Measurements from ENCODE around the gene SPEM3. TPM values are rescaled to one million over a fixed set of nuclear protein-coding genes. Genes with fewer than 3 reads are reported as not detected.

The SPEM3 gene
- total and polyA plus RNA-seq, 2 of the 13 experiments (the other 11 are each of a cell fraction or from before 2014, with no cell fraction given) = not detected

GRCh38 chr17:7478276-7479212 is 49.9 kb downstream of the SPEM3 start (continued):
- TF ChIP-seq HOXA7 (CRISPR knock-in tag; IDR thresholded peaks at IDR 0.05) = no peak
- TF ChIP-seq POLR2AphosphoS5 (IDR thresholded peaks at IDR 0.05; ENCODE audit: low read depth, low read length) = 0 out of 2 replicates have a peak, but pooled peaks have one; percentile 3
- TF ChIP-seq CENPT (CRISPR knock-in tag; IDR thresholded peaks at IDR 0.05; ENCODE audit: low read depth) = no peak
- no peak for TF ChIP-seq PHB2 (IDR thresholded peaks at IDR 0.05; ENCODE audit: partially characterized antibody)
- TF ChIP-seq RBAK (CRISPR knock-in tag; IDR thresholded peaks at IDR 0.05) = no peak
- TF ChIP-seq SOX6 (IDR thresholded peaks at IDR 0.05) = no peak
- 0 out of 2 replicates have a peak, but pooled peaks have one; percentile 15 for TF ChIP-seq SOX6 (CRISPR knock-in tag; IDR thresholded peaks at IDR 0.05)
- no peak for TF ChIP-seq SMAD1 (CRISPR knock-in tag; IDR thresholded peaks at IDR 0.05; ENCODE audit: borderline replicate concordance, low read depth)
- TF ChIP-seq ZNF670 (CRISPR knock-in tag; IDR thresholded peaks at IDR 0.05; ENCODE audit: borderline replicate concordance) = no peak
- no peak for TF ChIP-seq ARNT2 (CRISPR knock-in tag; IDR thresholded peaks at IDR 0.05; ENCODE audit: low read depth)
- TF ChIP-seq ZNF674 (CRISPR knock-in tag; IDR thresholded peaks at IDR 0.05; ENCODE audit: low read depth) = no peak
- TF ChIP-seq ZNF446 (CRISPR knock-in tag; IDR thresholded peaks at IDR 0.05) = 0 out of 2 replicates have a peak, but pooled peaks have one; percentile 49
- 0 out of 2 replicates have a peak, but pooled peaks have one; percentile 10 for TF ChIP-seq ZNF234 (CRISPR knock-in tag; conservative IDR thresholded peaks at IDR 0.05)
- TF ChIP-seq DPF2 (CRISPR knock-in tag; IDR thresholded peaks at IDR 0.05; ENCODE audit: borderline replicate concordance, low read depth) = no peak
- no peak for TF ChIP-seq ZNF354B (CRISPR knock-in tag; IDR thresholded peaks at IDR 0.05)
- peak; percentile 48; the same call in 1 of the 2 replicates for TF ChIP-seq ZNF598 (CRISPR knock-in tag; IDR thresholded peaks at IDR 0.05; ENCODE audit: borderline replicate concordance)
- no peak for TF ChIP-seq ARID3A (IDR thresholded peaks at IDR 0.05; ENCODE audit: low read depth, low read length)
- no peak for TF ChIP-seq POLR2AphosphoS2 (IDR thresholded peaks at IDR 0.05; ENCODE audit: low read depth, low read length)
- no peak for TF ChIP-seq ZNF280D (CRISPR knock-in tag; IDR thresholded peaks at IDR 0.05)
- TF ChIP-seq HNRNPL (IDR thresholded peaks at IDR 0.05; ENCODE audit: low read depth, low read length) = no peak
- no peak for TF ChIP-seq ARHGAP35 (CRISPR knock-in tag; IDR thresholded peaks at IDR 0.05; ENCODE audit: borderline replicate concordance)
- peak; percentile 23; the same call in 1 of the 2 replicates for TF ChIP-seq ZFX (CRISPR knock-in tag; IDR thresholded peaks at IDR 0.05; ENCODE audit: low read depth)

All from HepG2 (cell line).